KBM-7 (cell line): ENCODE measurements around the gene ELFN1.

Source experiments
- DNase-seq: peaks from one replicate; pipeline ENCODE4 v3.0.0-alpha.2; 2015
- in situ Hi-C: fragments of 300-500 bp; cut with MboI; formaldehyde crosslinking; loops from 2 replicates; pipeline ENCODE4 v1.14.3; 2020; ENCODE audit warnings: low sequenced_read_pairs, low pct_unique_long_range_greater_than_20kb, mixed read lengths

The ELFN1 gene

GRCh38 chr7:1669954-1670893, at the start of gene ELFN1:
ELFN1 (plus strand) TSS chr7:1670277; CDS start chr7:1744597, 74,320 bp downstream.
- in situ Hi-C loops, result no loop called here
- no peak for DNase-seq

- in situ Hi-C loops, result no loop called here
- no peak for DNase-seq
Measured at GRCh38 chr7:1620835-1621234, 49.2 kb upstream of the ELFN1 start.

DNA sequence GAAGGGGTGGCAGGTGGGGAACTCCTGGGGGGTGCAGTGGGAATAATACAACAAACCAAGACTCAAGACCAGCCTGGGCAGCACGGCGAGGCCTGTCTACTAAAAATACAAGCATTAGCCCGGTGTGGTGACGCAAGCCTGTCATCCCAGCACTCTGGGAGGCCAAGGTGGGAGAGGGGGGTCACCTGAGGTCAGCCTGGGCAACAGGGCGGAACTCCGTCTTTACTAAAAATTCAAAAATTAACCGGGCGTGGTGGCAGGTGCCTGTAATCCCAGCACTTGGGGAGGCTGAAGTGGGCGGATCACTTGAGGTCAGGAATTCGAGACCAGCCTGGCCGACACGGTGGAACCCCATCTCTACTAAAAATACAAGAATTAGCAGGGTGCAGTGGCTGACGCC, 48.4 kb upstream of the ELFN1 start:
- no peak for DNase-seq
- in situ Hi-C loops, result no loop called here

DNA sequence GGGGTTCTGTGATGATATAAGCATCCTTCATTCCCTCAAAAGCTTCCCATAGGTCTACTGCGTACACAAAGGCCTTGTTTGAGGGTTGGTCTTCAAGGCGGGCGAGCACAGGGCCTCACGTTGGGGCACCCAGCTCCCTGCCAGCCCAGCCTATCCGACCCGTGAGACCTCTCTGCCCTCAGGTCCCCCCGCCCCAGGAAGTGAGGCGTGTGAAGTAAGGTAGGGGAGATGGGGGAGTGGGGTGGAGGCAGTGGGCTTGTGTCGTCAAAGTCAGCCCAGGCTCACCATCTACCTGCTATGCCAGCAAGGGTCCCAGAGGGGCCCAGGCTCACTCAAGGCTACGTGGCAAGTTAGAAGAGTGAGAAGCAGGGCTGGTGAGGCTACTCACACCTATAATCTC, 47.6 kb upstream of the ELFN1 start:
- DNase-seq, result no peak
- in situ Hi-C loops, result no loop called here

- in situ Hi-C loops, result no loop called here
- no peak for DNase-seq
Measured at GRCh38 chr7:1623810-1624209, 46.3 kb upstream of the ELFN1 start.

GRCh38 chr7:1624999-1625927, 44.8 kb upstream of the ELFN1 start:
- no peak for DNase-seq
- in situ Hi-C loops, result no loop called here

DNA sequence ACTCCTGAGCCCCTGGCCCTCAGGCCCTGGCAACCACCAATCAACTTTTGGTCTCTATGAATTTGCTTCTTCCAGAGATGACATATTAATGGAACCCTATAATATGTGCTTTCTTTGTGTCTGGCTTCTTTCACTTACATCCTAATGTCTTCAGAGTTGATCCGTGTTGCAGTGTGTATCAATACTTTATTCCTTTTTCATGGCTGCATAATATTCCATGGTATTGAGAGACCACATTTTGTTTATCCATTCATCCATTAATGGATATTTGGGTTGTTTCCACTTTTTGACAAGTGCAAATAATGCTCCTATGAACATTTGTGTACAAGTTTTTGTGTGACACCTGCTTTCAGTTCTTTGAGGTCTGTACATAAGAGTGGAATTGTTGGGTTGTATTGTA, 43.3 kb upstream of the ELFN1 start:
- DNase-seq, result no peak

GRCh38 chr7:1630700-1631336, 39.3 kb upstream of the ELFN1 start:
- no peak for DNase-seq
- in situ Hi-C loops, result no loop called here

More for the DNA sequence above, 43.3 kb upstream of the ELFN1 start:
- in situ Hi-C loops, result no loop called here

DNA sequence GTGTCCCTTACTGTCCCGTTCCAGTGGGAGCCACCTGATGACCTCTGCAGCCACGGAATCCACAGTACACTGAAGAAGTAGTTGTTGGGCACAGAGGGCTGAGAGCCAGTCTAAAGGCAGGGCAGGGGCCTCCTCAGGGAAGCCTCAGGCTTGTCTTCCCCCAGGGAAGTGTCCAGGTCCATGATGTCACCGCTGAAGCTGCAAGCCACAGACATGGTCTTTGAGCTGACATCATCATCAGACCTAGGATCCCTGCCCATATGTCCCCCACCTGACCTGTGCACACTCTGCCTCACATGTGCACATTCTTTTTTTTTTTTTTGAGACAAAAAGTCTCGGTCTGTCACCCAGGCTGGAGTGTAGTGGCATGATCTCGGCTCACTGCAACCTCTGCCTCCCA, 38.4 kb upstream of the ELFN1 start:
- in situ Hi-C loops, result no loop called here
- DNase-seq, result no peak

GRCh38 chr7:1632506-1632905, 37.6 kb upstream of the ELFN1 start:
- in situ Hi-C loops, result no loop called here
- no peak for DNase-seq

DNA sequence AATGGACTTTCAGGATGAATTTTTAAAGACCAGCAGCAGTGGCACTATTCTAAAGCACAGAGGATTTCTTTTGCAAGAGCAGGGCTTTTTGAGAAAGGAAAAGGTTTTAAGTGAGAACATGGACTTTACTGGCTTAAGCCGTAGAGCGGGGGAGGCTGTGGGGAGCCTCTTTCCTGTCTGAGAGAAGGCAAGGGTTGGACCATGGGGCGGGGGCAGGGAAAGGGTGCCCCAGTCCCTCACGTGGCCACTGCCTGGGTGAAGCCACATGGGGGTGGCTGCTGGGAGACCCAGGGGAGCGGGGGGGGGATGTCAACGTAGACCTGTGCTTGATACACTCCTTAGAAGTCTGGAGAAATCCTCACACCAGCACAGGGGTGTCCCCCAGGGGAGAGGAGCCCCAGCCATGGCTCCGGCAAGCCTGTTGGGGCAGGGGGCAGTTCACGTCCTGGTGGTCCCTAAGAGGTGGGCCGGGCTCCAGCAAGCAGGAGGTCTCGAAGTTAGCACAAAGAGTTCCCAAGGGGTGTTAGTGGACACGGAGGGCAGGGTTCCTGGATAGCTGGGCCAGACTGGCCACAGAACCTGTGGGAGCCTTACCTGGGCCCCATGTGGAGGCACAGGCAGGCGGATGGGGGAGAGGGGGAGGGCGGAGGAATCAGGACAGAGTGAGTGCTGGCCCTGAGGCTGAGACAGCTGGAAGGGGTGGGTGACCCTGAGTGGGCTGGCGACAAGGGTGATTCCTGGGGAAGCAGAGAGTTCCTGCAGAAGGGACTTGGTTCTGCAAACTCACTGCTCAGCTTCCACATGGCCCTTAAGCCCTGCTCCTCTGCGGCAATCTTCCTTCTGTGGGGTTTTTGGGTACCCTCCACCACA, 36.9 kb upstream of the ELFN1 start:
- in situ Hi-C loops, result no loop called here
- DNase-seq, result no peak

- in situ Hi-C loops, result no loop called here
- DNase-seq, result no peak
Measured at GRCh38 chr7:1635401-1635800, 34.7 kb upstream of the ELFN1 start.

GRCh38 chr7:1637155-1637554, 32.9 kb upstream of the ELFN1 start:
- in situ Hi-C loops, result no loop called here
- DNase-seq, result no peak

DNA sequence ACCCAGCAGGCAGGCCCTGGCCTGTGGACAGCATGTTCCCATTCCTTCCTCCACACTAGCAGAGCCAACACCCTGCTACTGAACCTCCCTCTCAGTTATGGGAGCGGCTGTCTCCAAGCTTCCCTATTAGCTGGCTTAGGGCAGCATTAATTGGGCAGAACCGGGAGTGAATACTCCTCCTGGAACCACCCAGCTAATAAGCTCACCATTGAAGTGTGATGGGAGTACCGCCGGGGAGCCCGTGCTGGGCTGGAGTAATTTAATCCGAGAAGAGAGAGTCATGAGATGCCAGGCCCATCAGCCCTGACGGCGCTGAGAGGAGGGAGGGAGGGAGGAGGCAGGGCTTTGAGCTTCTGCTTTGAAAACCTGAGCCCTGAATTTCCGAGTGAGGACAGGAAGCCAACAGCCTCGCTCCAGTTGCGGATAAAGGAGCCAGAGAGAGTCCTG, 31.8 kb upstream of the ELFN1 start:
- DNase-seq, result no peak

DNA sequence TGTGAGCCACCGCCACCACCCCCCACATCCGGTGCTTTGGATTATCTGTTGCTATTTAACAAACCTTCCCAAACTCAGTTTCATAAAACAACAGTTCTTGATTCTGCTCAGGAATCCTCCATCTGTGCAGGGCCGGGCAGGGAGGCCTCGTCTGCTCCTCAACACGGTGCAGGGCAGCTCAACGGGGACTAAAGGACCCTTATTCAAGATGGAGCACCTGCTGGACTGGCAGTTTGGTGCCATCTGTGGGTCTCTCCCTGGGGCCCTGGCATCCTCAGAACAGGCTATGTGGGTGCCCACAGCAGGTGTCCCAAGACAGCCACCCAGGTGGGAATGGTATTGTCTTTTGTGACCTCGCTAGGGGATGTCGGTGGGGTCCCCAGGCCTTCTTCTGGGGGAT, 31.0 kb upstream of the ELFN1 start:
- in situ Hi-C loops, result no loop called here
- DNase-seq, result no peak

More for the DNA sequence above, 31.8 kb upstream of the ELFN1 start:
- in situ Hi-C loops, result no loop called here

GRCh38 chr7:1639532-1640175, 30.4 kb upstream of the ELFN1 start:
- in situ Hi-C loops, result no loop called here
- no peak for DNase-seq

- in situ Hi-C loops, result no loop called here
- DNase-seq, result no peak
Measured at GRCh38 chr7:1640376-1641172, 29.5 kb upstream of the ELFN1 start.
